Astrocyte (in vitro differentiated cells and primary cell): ENCODE results near the gene SHISA7.

Experiments used
- CTCF ChIP-seq: IDR thresholded peaks from 2 replicates; pipeline ENCODE4 v1.5.1; 2011; ENCODE audit warnings: low read depth, mild to moderate bottlenecking, inconsistent platforms, low read length, moderate library complexity; ENCODE audit not compliant: insufficient read depth
- EZH2 ChIP-seq: IDR thresholded peaks from 2 replicates; pipeline ENCODE4 v1.6.1; 2012; ENCODE audit warnings: mild to moderate bottlenecking, low read length, inconsistent platforms; ENCODE audit not compliant: insufficient read depth

DNA sequence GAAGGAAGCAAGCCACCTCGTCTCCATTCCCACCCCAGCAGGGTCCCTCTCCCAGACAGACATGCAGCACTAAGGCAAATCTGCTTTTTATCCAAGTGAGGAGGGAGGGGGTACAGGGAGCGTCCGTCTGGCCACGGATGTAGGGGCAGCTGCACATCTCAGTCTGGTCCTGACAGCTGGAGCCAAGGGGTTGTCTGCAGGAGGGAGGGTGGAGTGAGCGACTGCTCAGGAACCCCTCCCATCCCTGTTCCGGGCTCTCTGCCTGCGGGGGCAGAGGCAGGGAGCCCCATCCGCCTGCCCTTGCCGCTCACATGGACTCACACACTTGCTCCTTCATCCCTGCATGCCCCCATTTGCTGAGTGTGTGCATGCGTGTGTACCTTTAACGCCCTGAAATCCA lies 63.9 kb downstream of the SHISA7 start:
- TF ChIP-seq CTCF, result no peak
- no peak for TF ChIP-seq EZH2
